HepG2 (cell line): ENCODE measurements around the gene SEPTIN12. TPM values are rescaled to one million over a fixed set of nuclear protein-coding genes. Genes with fewer than 3 reads are reported as not detected.

Experiments used
- ATAC-seq: fragments of 200-7000 bp; cut with Tn5 transposase; 3 replicates; pipeline ENCODE4 v1.9.1; 2020; ENCODE audit warnings: mild to moderate bottlenecking, moderate library complexity
- BruUV-seq: library from RNA; stranded (reverse); fragments of 400-500 nt; replicated peaks from 2 replicates; lab custom pipeline; 2021; lab: Mats Ljungman, UMichigan
- CTCF ChIA-PET: fragments of 300-600 bp; formaldehyde crosslinking; extraction: SDS; loops from one replicate; lab custom pipeline; 2021; ENCODE audit warnings: low total read pairs, inconsistent platforms, low intra/inter-chr PET ratio; lab: Yijun Ruan, JAX
- POLR2A ChIA-PET: fragments of 350-600 bp; sonication (Branson Sonifier 250); formaldehyde crosslinking; loops from one replicate; lab custom pipeline; 2020; ENCODE audit warnings: antibody characterized with exemption, inconsistent platforms; lab: Yijun Ruan, JAX
- DNase-seq: peaks from one replicate; pipeline ENCODE4 v3.0.0-alpha.2; 2015; ENCODE audit warnings: low spot score
- FAIRE-seq: peaks from 3 replicates; lab custom pipeline; 2011; peaks lifted over from hg19 to GRCh38; lab: Jason Lieb, UNC
- H2AFZ ChIP-seq: one replicate; pipeline ENCODE4 v1.6.1; 2011; ENCODE audit warnings: low read length, inconsistent platforms
- H3K27ac ChIP-seq: fragments of 300-600 bp; 3 replicates; pipeline ENCODE4 v1.8.0; 2011; ENCODE audit warnings: mixed run types, mild to moderate bottlenecking, mixed read lengths, low read length, inconsistent platforms; ENCODE audit not compliant: insufficient read depth; ENCODE audit errors: extremely low read length
- H3K27me3 ChIP-seq, 2 experiments: fragments of 200-600 bp in 1 of 2; 2 replicates in 1 of 2; 3 replicates in 1 of 2; pipeline versions ENCODE4 v1.6.0 to v1.8.0; 2011; ENCODE audit warnings: low read length in 2 of 2, mild to moderate bottlenecking in 2 of 2, moderate library complexity in 2 of 2, inconsistent platforms in 1 of 2; ENCODE audit not compliant: insufficient read depth in 2 of 2, control insufficient read depth in 1 of 2
- H3K36me3 ChIP-seq, 2 experiments: fragments of 200-600 bp in 1 of 2; replicated peaks in 1 of 2; 2 replicates in 1 of 2; 3 replicates in 1 of 2; pipeline versions ENCODE4 v1.5.1 to v1.8.0; 2011; ENCODE audit warnings: low read length in 2 of 2, inconsistent platforms in 1 of 2; ENCODE audit not compliant: insufficient read depth in 2 of 2, control insufficient read depth in 1 of 2
- H3K4me1 ChIP-seq: 2 replicates; pipeline ENCODE4 v1.5.1; 2012; ENCODE audit warnings: low read length, inconsistent platforms; ENCODE audit not compliant: insufficient read depth
- H3K4me2 ChIP-seq: 2 replicates; pipeline ENCODE4 v1.6.0; 2011; ENCODE audit warnings: low read depth, low read length, inconsistent platforms
- H3K4me3 ChIP-seq, 3 experiments: fragments of 200-600 bp in 1 of 3; sonication (generic), shearing (Covaris generic) in 1 of 3; replicated peaks in 1 of 3; 2 replicates each; pipeline ENCODE4 v1.5.1; 2011 to 2016; ENCODE audit warnings: low read length in 3 of 3, inconsistent platforms in 2 of 3, low read depth in 2 of 3, mild to moderate bottlenecking in 2 of 3, control low read depth in 1 of 3, mixed read lengths in 1 of 3; ENCODE audit not compliant: insufficient read depth in 1 of 3
- H3K79me2 ChIP-seq: one replicate; pipeline ENCODE4 v1.6.1; 2011; ENCODE audit warnings: low read length, inconsistent platforms; ENCODE audit not compliant: insufficient read depth
- H3K9ac ChIP-seq: 2 replicates; pipeline ENCODE4 v1.6.0; 2011; ENCODE audit warnings: mild to moderate bottlenecking, low read depth, low read length, inconsistent platforms; ENCODE audit not compliant: insufficient read depth
- H3K9me3 ChIP-seq: 2 replicates; pipeline ENCODE4 v1.5.1; 2012; ENCODE audit warnings: mild to moderate bottlenecking, low read length
- H4K20me1 ChIP-seq: 2 replicates; pipeline ENCODE4 v1.6.0; 2011; ENCODE audit warnings: inconsistent platforms, mild to moderate bottlenecking, low read length, moderate library complexity; ENCODE audit not compliant: insufficient read depth
- AGO2 ChIP-seq: fragments of 200-400 bp; formaldehyde crosslinking; optimal IDR thresholded peaks from 2 replicates; pipeline ENCODE3; 2017; ENCODE audit warnings: mild to moderate bottlenecking, low read depth, low read length, moderate library complexity
- KAT2B ChIP-seq: fragments of 150-350 bp; IDR thresholded peaks from 2 replicates; pipeline ENCODE4 v1.6.1; 2014; ENCODE audit warnings: low read depth, low read length, borderline replicate concordance
- MTF2 ChIP-seq: sonication (generic); formaldehyde crosslinking; IDR thresholded peaks from 2 replicates; pipeline ENCODE4 v1.5.0; 2020; ENCODE audit warnings: missing genetic modification reagents, borderline replicate concordance
- PAWR ChIP-seq: sonication (generic); formaldehyde crosslinking; IDR thresholded peaks from 2 replicates; pipeline ENCODE4 v1.4.0; 2020; ENCODE audit warnings: missing genetic modification reagents, mild to moderate bottlenecking, borderline replicate concordance
- POLR2G ChIP-seq: fragments of 200-400 bp; formaldehyde crosslinking; IDR thresholded peaks from 2 replicates; pipeline ENCODE4 v1.6.1; 2018; ENCODE audit warnings: mild to moderate bottlenecking, low read depth, low read length, moderate library complexity
- ZFP36L2 ChIP-seq: sonication (generic); formaldehyde crosslinking; IDR thresholded peaks from 2 replicates; pipeline ENCODE4 v1.4.0; 2020; ENCODE audit warnings: missing genetic modification reagents
- ZFP41 ChIP-seq: sonication (generic); formaldehyde crosslinking; IDR thresholded peaks from 2 replicates; pipeline ENCODE4 v1.4.0; 2020; ENCODE audit warnings: mild to moderate bottlenecking, missing genetic modification reagents, borderline replicate concordance
- ZNF225 ChIP-seq: sonication (generic); formaldehyde crosslinking; IDR thresholded peaks from 2 replicates; pipeline ENCODE4 v1.4.0; 2020; ENCODE audit warnings: mild to moderate bottlenecking, missing genetic modification reagents
- ZNF772 ChIP-seq: sonication (generic); formaldehyde crosslinking; IDR thresholded peaks from 2 replicates; pipeline ENCODE4 v1.5.0; 2020; ENCODE audit warnings: mild to moderate bottlenecking, missing genetic modification reagents
- WGBS: methylation state at CpG from one replicate; pipeline ENCODE4 v1.1.6; 2017; ENCODE audit warnings: low lambda C conversion rate; 5-methylcytosine and 5-hydroxymethylcytosine counted together
- in situ Hi-C: cut with HindIII; loops from 2 replicates; pipeline ENCODE4 v1.10.0; 2017; ENCODE audit warnings: low pct_unique_long_range_greater_than_20kb; ENCODE audit not compliant: extremely low pct_ligation_motif_present
- intact Hi-C: fragments of 100-400 bp; cut with micrococcal nuclease; formaldehyde crosslinking; loops from one replicate; pipeline ENCODE4 v1.10.0; 2022; ENCODE audit not compliant: unreplicated experiment
- polyA plus RNA-seq, 8 experiments: library from polyadenylated mRNA; depleted of rRNA in 3 of 8; stranded (reverse) in 7 of 8; unstranded in 1 of 8; fragments of >200 nt; fragmentation: Illumina TruSeq in 4 of 8; extraction: Trizol in 4 of 8; gene quantifications; 2 replicates each; pipeline versions ENCODE4 v1.2.1 to v1.2.3, GENCODE V29; 2011 to 2016; ENCODE audit warnings: low read depth in 4 of 8, missing spikeins in 1 of 8, mixed read lengths in 1 of 8; ENCODE audit not compliant: insufficient read depth in 1 of 8
- total RNA-seq, 5 experiments: library from RNA; depleted of rRNA; stranded (reverse); fragments of >200 nt; fragmentation: Illumina TruSeq; extraction: Trizol; gene quantifications; 2 replicates each; pipeline ENCODE4 v1.2.3, GENCODE V29; 2016; ENCODE audit warnings: low read depth in 1 of 5
- TF ChIP-seq, protein P1 (sequence below): sonication (generic); formaldehyde crosslinking; IDR thresholded peaks from 2 replicates; pipeline ENCODE4 v1.9.0; 2022; ENCODE audit warnings: missing genetic modification reagents, mild to moderate bottlenecking, borderline replicate concordance

Gene SEPTIN12
- total and polyA plus RNA-seq, 2 of the 13 experiments (the other 11 are each of a cell fraction or from before 2014, with no cell fraction given): 0.22 TPM; not detected in 1

DNA sequence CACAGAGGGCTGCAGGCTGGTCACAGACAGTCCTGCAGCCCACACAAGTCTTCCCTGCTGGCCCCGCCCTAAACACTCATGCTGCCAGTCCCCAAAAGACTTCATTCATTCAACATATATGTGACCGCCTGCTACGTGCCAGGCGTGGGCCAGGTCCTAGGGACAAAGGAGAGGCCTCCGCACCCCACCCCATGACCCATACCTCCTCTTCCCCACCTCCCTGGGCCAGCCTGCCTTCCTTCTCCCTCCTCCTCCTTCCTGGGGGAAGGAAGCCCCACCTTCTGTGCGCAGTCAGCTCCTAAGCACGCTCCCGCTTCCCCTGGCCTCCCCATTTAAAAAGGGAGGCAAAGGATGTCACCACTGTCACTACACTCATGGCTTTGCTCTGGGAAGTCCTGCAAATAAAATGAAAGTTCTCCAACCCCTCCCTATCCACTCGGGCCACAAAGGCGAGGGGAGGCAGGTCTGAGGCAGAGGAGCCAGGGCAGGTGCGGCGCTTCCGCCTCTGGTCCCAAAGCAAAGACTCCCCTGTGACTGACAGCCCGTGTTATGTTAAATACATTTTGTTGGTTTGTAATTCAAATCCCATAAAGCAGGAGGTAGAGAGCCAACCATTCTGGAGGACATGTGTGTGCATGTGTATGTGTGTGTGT lies 44.8 kb downstream of the SEPTIN12 start:
- no peak overlapping the region for H2AFZ ChIP-seq
- H3K4me3 ChIP-seq: no peak overlapping the region; a peak in 2 of 6 replicates
- intact Hi-C loops (no loop called here), in situ Hi-C loops (no loop called here)
- ChIA-PET POLR2A (no interaction called here), CTCF (no interaction called here)
- no peaks in the 10 kb centered on the region for H3K79me2 ChIP-seq
- no peaks in the 10 kb centered on the region for H4K20me1 ChIP-seq
- ATAC-seq (peak; percentile 20; the same call in 2 of the 3 replicates), DNase-seq (no peak), FAIRE-seq (no peak)
- no peaks in the 10 kb centered on the region for H3K9me3 ChIP-seq
- BruUV-seq: no TSS peak
- TF ChIP-seq PAWR (no peak), POLR2G (0 out of 2 replicates have a peak, but pooled peaks have one; percentile 25), MTF2 (no peak), ZNF772 (no peak), ZFP36L2 (CRISPR knock-in tag) (no peak), AGO2 (peak; percentile 39), KAT2B (no peak), ZFP41 (CRISPR knock-in tag) (no peak), ZNF225 (CRISPR knock-in tag) (no peak)
- TF ChIP-seq, protein P1, sequence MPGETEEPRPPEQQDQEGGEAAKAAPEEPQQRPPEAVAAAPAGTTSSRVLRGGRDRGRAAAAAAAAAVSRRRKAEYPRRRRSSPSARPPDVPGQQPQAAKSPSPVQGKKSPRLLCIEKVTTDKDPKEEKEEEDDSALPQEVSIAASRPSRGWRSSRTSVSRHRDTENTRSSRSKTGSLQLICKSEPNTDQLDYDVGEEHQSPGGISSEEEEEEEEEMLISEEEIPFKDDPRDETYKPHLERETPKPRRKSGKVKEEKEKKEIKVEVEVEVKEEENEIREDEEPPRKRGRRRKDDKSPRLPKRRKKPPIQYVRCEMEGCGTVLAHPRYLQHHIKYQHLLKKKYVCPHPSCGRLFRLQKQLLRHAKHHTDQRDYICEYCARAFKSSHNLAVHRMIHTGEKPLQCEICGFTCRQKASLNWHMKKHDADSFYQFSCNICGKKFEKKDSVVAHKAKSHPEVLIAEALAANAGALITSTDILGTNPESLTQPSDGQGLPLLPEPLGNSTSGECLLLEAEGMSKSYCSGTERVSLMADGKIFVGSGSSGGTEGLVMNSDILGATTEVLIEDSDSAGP (CRISPR knock-in tag): 0 out of 2 replicates have a peak, but pooled peaks have one; percentile 18
- H3K4me2 ChIP-seq: peak overlapping the region; percentile 45
- H3K4me1 ChIP-seq: peaks cover 14% of the 10 kb centered on the region
- WGBS: 31% methylated on average over 13 of the region's 14 CpGs
- H3K27ac ChIP-seq: no peak overlapping the region
- H3K27me3 ChIP-seq: no peaks in the 10 kb centered on the region
- H3K36me3 ChIP-seq: no peaks in the 10 kb centered on the region
- no peak overlapping the region for H3K9ac ChIP-seq
